D721Med (cell line): ENCODE measurements around the gene GARIN5B.
"Not testable (repeated sequence)": the region's sequence is repeated elsewhere in the genome, so short reads cannot be mapped to it uniquely, and the experiment has no call there.

ENCODE experiments used
- DNase-seq: peaks from one replicate; pipeline ENCODE4 v3.0.0; 2011; ENCODE audit warnings: low spot score; ENCODE audit not compliant: insufficient read length
- FAIRE-seq: peaks from 2 replicates; lab custom pipeline; 2011; peaks lifted over from hg19 to GRCh38; lab: Jason Lieb, UNC
- CTCF ChIP-seq: IDR thresholded peaks from 2 replicates; pipeline ENCODE4 v1.5.1; 2012; ENCODE audit warnings: mild to moderate bottlenecking, control low read depth; ENCODE audit not compliant: insufficient read depth; ENCODE audit errors: missing control alignments

GARIN5B gene

GRCh38 chr19:55406091-55406825, 43.2 kb upstream of the GARIN5B start:
- no peak for TF ChIP-seq CTCF
- no peak for DNase-seq
- no peak for FAIRE-seq

GRCh38 chr19:55405638-55406037, 42.6 kb upstream of the GARIN5B start:
- FAIRE-seq = no peak
- no peak for TF ChIP-seq CTCF
- no peak for DNase-seq

GRCh38 chr19:55402509-55402908, 39.4 kb upstream of the GARIN5B start:
- no peak for TF ChIP-seq CTCF
- no peak for DNase-seq
- no peak for FAIRE-seq

- not testable (repeated sequence) for DNase-seq, FAIRE-seq
Observed at GRCh38 chr19:55401390-55401789, 38.3 kb upstream of the GARIN5B start.

- DNase-seq = peak; percentile 93
- no peak for TF ChIP-seq CTCF
- no peak for FAIRE-seq
Observed at GRCh38 chr19:55400281-55401087, 37.4 kb upstream of the GARIN5B start.

GRCh38 chr19:55398200-55398925, 35.3 kb upstream of the GARIN5B start:
- no peak for TF ChIP-seq CTCF
- DNase-seq = no peak
- FAIRE-seq = no peak
